Fibroblast of lung (primary cell): ENCODE measurements around the gene MS4A15. TPM values are rescaled to one million over a fixed set of nuclear protein-coding genes. Genes with fewer than 3 reads are reported as not detected.
"Not testable (repeated sequence)": the region's sequence is repeated elsewhere in the genome, so short reads cannot be mapped to it uniquely, and the experiment has no call there.

Experiments used
- DNase-seq, 2 donors: peaks; one replicate each; pipeline versions ENCODE4 v3.0.0 to v3.0.0-alpha.2; 2010; ENCODE audit warnings: low read depth in 2 of 2
- H2AFZ ChIP-seq: 2 replicates; pipeline ENCODE4 v1.5.1; 2012; ENCODE audit warnings: low read length, control low read depth, inconsistent platforms
- H3K27ac ChIP-seq: 2 replicates; pipeline ENCODE4 v1.5.1; 2011; ENCODE audit warnings: low read length, control low read depth; ENCODE audit not compliant: insufficient read depth
- H3K27me3 ChIP-seq: 2 replicates; pipeline ENCODE4 v1.5.1; 2011; ENCODE audit warnings: mild to moderate bottlenecking, low read length; ENCODE audit not compliant: control insufficient read depth, insufficient read depth
- H3K36me3 ChIP-seq: 2 replicates; pipeline ENCODE4 v1.5.1; 2011; ENCODE audit warnings: low read length; ENCODE audit not compliant: control insufficient read depth, insufficient read depth
- H3K4me1 ChIP-seq: 2 replicates; pipeline ENCODE4 v1.5.1; 2011; ENCODE audit warnings: low read length; ENCODE audit not compliant: control insufficient read depth, insufficient read depth; ENCODE audit errors: extremely low read depth
- H3K4me2 ChIP-seq: 2 replicates; pipeline ENCODE4 v1.5.1; 2011; ENCODE audit warnings: low read length, control low read depth; ENCODE audit not compliant: insufficient read depth; ENCODE audit errors: extremely low read depth
- H3K4me3 ChIP-seq, 4 experiments: fragments of 200-600 bp in 1 of 4; sonication (generic) in 1 of 4; replicated peaks in 1 of 4; 2 replicates each; pipeline ENCODE4 v1.5.1; 2011 to 2016; ENCODE audit warnings: low read length in 4 of 4, low read depth in 3 of 4, mild to moderate bottlenecking in 3 of 4, control low read depth in 2 of 4, inconsistent platforms in 1 of 4, mixed read lengths in 1 of 4; ENCODE audit not compliant: insufficient read depth in 1 of 4; ENCODE audit errors: control extremely low read depth in 1 of 4
- H3K79me2 ChIP-seq: 2 replicates; pipeline ENCODE4 v1.5.1; 2012; ENCODE audit warnings: mild to moderate bottlenecking, low read length, inconsistent platforms; ENCODE audit not compliant: control insufficient read depth, insufficient read depth
- H3K9ac ChIP-seq: 2 replicates; pipeline ENCODE4 v1.5.1; 2011; ENCODE audit warnings: mild to moderate bottlenecking, low read length, control low read depth; ENCODE audit not compliant: insufficient read depth
- H3K9me3 ChIP-seq: 2 replicates; pipeline ENCODE4 v1.5.1; 2012; ENCODE audit warnings: low read depth, low read length; ENCODE audit not compliant: control insufficient read depth, insufficient read depth
- H4K20me1 ChIP-seq: 2 replicates; pipeline ENCODE4 v1.5.1; 2011; ENCODE audit warnings: low read length; ENCODE audit not compliant: control insufficient read depth, insufficient read depth; ENCODE audit errors: extremely low read depth
- EZH2 ChIP-seq: IDR thresholded peaks from 2 replicates; pipeline ENCODE4 v1.5.1; 2012; ENCODE audit warnings: low read length, control low read depth, mild to moderate bottlenecking; ENCODE audit errors: missing control alignments
- polyA plus RNA-seq, 2 donors: library from polyadenylated mRNA; depleted of rRNA in 1 of 2; stranded (reverse) in 1 of 2; unstranded in 1 of 2; fragments of >200 nt; gene quantifications; 2 replicates each; pipeline ENCODE4 v1.2.1, GENCODE V29; 2011 to 2012; ENCODE audit warnings: missing spikeins in 1 of 2
- total RNA-seq: library from RNA; depleted of rRNA; stranded (reverse); fragments of >200 nt; gene quantifications from 2 replicates; pipeline ENCODE4 v1.2.1, GENCODE V29; 2014
- TF ChIP-seq, protein P1 (sequence below), 2 donors: IDR thresholded peaks in 1 of 2; conservative IDR thresholded peaks in 1 of 2; 1 replicate in 1 of 2; 2 replicates in 1 of 2; pipeline ENCODE4 v1.5.1; 2011 to 2012; ENCODE audit warnings: low read length in 2 of 2, control low read depth in 1 of 2, inconsistent platforms in 1 of 2, low read depth in 1 of 2, mild to moderate bottlenecking in 1 of 2

MS4A15 gene
- total and polyA plus RNA-seq, 2 donors (not counting 1 experiment from before 2014, with no cell fraction given), result not detected

- Histone ChIP-seq H3K9ac (no peak overlapping the region), H3K27ac (no peak overlapping the region), H3K79me2 (no peaks in the 10 kb centered on the region), H3K4me1 (no peaks in the 10 kb centered on the region), H3K4me3 (no peak overlapping the region), H2AFZ (no peak overlapping the region), H4K20me1 (no peaks in the 10 kb centered on the region), H3K4me2 (no peak overlapping the region), H3K36me3 (no peaks in the 10 kb centered on the region), H3K27me3 (no peaks in the 10 kb centered on the region), H3K9me3 (no peaks in the 10 kb centered on the region)
- no peak for TF ChIP-seq EZH2
- TF ChIP-seq, protein P1, sequence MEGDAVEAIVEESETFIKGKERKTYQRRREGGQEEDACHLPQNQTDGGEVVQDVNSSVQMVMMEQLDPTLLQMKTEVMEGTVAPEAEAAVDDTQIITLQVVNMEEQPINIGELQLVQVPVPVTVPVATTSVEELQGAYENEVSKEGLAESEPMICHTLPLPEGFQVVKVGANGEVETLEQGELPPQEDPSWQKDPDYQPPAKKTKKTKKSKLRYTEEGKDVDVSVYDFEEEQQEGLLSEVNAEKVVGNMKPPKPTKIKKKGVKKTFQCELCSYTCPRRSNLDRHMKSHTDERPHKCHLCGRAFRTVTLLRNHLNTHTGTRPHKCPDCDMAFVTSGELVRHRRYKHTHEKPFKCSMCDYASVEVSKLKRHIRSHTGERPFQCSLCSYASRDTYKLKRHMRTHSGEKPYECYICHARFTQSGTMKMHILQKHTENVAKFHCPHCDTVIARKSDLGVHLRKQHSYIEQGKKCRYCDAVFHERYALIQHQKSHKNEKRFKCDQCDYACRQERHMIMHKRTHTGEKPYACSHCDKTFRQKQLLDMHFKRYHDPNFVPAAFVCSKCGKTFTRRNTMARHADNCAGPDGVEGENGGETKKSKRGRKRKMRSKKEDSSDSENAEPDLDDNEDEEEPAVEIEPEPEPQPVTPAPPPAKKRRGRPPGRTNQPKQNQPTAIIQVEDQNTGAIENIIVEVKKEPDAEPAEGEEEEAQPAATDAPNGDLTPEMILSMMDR (conservative IDR thresholded peaks at IDR 0.05 in 1 of 2, IDR thresholded peaks at IDR 0.05 in 1 of 2; ENCODE audit: low read depth in 1 of 2, low read length in 2 of 2), result no peak
- DNase-seq, result no peak
These were observed 649 bp downstream of the MS4A15 start for GRCh38 chr11:60757231-60757800.

- H3K9ac ChIP-seq, DNase-seq, H3K4me1 ChIP-seq, H3K4me3 ChIP-seq, H3K9me3 ChIP-seq, H3K27me3 ChIP-seq, H4K20me1 ChIP-seq, H3K27ac ChIP-seq, H2AFZ ChIP-seq, H3K36me3 ChIP-seq, H3K79me2 ChIP-seq, H3K4me2 ChIP-seq: not testable (repeated sequence)
These were observed 2.0 kb downstream of the MS4A15 start for GRCh38 chr11:60758671-60759070.

DNA sequence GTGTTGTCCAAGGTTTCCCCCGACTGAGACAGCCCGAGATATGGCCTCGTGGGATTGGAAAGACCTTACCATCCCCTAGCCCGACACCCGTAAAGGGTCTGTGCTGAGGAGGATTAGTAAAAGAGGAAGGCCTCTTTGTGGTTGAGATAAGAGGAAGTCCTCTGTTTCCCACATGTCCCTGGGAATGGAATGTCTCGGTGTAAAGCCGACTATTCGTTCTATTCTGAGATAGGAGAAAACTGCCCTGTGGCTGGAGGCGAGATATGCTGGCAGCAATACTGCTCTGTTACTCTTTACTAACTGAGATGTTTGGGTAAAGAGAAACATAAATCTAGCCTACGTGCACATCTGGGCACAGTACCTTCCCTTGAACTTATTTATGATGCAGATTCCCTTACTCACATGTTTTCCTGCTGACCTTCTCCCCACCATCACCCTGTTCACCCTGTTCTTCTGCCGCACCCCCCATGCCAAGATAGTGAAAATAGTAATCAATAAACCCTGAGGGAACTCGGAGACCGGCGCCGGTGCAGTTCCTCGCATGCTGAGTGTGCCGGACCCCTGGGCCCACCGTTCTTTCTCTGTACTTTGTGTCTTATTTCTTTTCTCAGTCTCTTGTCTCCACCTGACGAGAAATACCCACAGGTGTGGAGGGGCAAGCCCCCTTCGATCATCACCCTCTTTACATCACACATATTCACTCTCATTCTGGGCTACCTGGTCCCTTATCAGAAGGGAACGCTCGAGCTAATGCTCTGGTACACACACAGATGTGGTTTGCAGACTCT is 3.0 kb downstream of the MS4A15 start:
- not testable (repeated sequence) for H3K4me2 ChIP-seq, H3K79me2 ChIP-seq, H3K9me3 ChIP-seq, H4K20me1 ChIP-seq, H3K36me3 ChIP-seq, DNase-seq, H3K4me3 ChIP-seq, H3K9ac ChIP-seq, H3K27ac ChIP-seq, H3K27me3 ChIP-seq, H3K4me1 ChIP-seq, H2AFZ ChIP-seq
